Fibroblast of skin of right quadriceps (primary cell): ENCODE results near the gene MALRD1.

ENCODE experiments used
- DNase-seq: peaks from one replicate; pipeline ENCODE4 v3.0.0-alpha.2; 2013

Gene MALRD1

DNA sequence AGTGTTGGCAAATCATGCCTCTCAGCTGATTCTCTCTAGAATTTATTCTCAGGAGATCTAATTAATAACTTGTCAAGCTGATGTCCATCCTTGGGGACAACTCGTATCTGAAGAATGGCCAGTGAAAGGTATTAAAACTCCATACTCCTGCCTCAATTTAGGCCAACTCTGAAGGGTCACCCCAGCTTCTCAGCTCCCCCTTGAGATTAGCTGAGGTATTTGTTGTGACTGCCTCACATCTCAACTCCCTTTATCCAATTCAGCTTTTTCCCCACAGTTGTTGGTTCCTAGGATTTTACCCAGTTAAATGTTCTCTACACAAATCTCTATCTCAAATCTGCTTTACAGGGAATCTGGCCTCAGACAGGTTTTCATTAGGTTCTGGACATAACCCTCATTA is 182.4 kb downstream of the MALRD1 start:
- DNase-seq = no peak

DNA sequence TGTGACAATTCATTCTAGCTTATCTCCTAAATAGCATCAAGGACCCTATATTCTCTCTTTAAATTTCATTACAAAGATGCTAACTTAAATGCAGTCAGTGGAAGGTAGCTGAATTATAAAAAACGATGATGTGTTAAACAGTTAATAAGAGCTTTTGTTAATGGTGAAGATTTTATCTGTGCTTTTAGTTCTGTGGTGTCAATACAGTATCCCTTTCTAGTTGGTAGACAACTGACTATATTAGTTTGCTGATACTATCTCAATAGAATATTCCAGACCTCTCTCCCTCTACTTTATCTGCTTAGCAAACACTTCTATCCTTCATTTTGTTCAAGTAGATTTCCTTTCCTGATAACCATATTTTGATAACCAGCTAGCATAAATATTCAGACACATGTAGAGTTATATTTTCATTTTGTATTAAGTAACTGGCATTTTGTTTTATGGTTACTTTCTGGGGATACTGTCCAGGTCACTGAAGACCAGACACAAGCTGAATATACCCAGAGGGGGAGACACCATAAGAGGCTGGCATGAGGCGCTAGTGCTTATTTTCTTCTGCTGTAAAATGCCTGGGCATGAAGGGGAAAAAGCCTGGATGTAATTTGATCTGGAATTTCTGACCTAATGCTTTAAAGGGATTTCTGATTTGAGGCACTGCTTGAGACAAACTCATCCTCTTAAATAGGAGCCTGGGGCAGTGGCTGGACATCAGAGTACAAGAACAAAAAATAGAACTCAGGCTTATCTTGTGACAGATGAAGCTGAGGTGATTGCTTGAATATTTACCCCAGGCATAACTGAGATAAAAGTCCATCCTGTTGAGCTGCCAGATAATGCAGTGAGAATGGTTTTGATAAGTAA is 197.5 kb downstream of the MALRD1 start:
- DNase-seq = no peak

DNA sequence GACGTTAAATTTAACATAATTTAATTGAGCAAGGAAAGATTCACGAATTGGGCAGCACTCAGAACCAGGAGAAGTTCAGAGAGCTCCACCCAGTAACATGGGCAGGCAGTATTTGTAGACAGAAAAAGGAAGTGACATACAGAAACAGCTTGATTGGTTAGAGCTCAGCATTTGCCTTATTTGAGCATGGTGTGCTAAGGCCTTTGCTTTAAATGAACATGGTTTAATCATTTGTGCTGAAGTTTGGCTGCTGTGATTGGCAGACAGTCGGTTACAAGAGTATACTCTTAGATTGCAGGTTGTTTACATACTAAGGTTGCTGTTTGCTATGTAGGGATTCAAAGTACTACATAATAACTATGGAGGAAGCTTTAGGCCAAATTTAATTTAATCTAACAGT is 199.2 kb downstream of the MALRD1 start:
- no peak for DNase-seq

DNA sequence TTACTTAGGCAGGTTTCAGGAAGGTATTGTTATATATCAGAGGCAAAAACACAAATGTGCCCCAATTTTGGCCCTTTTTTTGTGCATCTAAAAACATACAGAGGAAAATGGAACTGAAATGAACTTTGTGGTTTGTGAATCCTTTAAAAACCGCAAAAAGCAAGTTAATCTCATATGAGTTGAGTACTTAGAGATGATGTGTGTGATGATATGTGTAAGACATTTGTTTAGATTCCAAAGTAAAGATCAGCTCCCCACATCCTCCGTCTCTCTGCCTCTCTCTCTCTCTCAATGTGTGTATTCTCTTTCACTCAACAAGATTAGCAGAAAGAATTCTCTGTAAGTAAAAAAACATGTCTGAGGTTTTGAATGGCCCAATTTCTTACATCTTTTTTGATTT is 201.9 kb downstream of the MALRD1 start:
- peak; percentile 63 for DNase-seq

DNA sequence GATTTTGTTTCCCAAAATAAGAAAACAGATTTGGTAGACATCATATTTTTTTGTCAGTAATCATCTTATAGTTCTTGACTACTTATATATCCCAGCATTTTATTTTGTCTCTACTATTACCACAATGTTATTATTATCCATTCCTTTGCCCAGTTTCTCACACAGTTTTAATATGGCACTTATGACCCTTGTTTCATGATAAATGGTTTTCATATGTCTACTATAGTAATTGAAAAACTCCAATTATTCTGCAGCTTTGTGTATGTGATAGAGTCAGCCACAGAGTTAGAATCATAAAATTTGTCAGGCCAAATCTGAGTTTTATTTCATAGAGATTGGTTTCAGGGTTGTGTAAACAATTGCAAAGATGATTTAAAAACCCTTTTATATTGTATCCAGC is 203.9 kb downstream of the MALRD1 start:
- DNase-seq = peak; percentile 2

DNA sequence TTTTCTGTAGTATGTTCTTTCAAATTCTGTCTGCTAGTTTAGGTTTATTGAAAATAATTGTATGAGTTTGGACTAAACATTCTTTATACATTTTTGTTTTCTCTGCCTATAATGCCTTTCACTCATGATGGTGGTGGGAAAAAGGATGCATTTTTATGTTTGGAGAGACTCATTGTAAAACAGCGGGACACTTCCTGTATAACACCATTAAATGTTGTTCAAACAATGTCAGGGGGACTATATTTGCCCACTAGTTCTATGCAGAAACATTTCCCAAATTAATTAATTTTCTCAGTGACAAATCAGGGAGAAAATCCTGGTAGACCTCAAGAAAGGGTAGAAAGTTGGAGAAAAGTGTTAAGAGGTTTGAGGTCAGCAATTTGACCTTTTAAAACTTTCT is 207.7 kb downstream of the MALRD1 start:
- no peak for DNase-seq

DNA sequence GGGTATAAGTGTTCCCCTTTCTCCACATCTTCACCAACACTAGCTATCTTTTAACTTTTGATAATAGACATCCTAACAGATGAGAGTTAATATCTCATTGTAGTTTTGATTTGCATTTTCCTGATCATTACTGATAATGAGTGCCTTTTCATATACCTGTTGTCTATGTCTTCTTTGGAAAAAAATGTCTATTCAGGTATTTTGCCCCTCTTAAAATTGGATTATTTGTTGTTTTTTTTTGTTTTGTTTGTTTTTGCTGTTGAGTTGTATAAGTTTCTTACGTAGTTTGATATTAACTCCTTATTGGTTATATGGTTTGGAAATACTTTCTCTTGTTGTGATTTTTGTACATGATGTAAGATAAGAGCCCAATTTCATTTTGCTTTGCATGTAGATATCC is 214.7 kb downstream of the MALRD1 start:
- DNase-seq = no peak

DNA sequence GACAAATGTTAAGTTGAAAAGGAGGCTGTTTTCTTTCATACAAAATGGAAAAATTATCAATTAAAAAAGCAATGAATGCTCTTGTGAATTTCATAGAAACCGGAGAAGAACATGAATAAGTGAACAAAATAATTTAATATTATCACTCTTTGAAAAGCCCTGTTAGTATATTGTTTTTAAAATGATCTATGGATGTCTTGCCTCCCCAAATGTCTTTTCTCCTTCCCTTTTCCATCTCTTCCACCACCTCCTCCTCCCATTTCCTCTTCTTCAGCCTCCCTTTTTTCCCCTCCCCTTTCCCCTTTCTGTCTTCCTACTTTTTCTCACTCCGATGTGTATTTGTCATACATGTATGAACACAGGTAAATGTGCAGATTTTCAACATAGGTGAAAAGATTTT is 234.7 kb downstream of the MALRD1 start:
- DNase-seq = no peak

DNA sequence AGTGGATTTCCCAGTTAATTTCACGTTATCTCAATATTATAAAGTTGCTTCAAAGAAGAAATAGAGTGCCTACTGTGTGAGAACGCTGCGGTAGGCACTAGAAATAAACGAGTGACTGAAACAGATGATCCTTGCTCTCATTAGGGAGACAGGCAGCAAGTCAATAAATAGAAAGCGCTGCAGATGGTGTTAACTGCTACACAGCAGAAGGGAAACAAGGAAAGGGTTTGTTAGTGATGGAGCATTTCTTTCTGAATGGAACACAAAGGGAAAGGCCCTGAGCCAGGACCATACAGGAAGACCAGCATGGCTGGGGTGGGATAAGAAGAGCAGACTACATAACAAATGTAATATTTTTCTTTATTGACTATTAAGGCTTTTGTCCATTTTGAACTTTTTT is 235.2 kb downstream of the MALRD1 start:
- DNase-seq = no peak

DNA sequence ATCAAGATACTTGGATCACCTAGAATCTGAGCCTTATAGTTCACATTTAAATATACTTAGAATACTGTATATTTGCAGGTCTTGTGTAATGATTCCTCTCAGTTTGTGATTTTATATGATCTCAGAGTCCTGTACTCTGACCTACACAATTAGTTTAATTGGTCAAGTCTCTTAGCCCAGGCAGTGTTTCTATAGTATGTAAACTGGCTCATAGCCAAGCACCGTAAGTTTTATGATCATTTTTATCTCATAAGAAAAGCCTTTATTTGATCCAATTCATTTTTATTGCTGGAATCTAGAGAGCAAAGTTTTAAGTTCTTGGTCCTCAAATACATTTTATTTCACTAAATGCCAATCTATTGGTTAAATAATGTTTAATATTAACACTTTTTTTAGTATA is 242.2 kb downstream of the MALRD1 start:
- no peak for DNase-seq

DNA sequence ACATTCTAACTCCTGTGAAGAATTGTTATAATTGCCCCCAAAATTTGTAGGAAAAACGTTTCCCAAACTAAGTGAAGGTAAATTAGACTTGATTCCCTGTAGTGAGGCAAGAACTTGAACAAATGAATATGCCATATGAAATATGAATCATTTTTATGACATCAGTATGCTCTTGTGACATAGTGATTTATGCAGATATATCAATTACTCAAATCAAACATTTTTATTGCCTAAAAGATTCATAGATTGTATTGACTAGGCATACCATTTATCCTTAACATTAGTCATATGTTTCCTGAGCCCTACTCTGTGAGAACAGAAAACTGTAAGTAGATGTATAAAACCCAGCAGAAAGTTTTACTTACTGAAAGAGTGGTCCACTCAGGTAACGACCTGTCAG is 245.6 kb downstream of the MALRD1 start:
- DNase-seq = no peak

DNA sequence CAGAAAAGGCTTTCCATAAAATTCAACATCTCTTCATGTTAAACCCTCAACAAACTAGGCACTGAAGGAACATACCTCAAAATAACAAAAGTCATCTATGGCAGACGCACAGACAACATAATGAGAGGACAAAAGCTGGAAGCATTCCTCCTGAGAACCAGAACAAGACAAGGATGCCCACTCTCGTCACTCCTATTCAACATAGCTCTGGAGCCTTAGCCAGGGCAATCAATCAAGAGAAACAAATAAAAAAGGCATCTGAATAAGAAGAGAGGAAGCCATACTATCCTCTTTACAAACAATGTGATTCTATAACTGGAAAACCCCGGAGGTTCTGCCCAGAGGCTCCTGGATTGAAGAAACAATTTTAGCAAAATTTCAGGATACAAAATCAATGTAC is 251.0 kb downstream of the MALRD1 start:
- no peak for DNase-seq

DNA sequence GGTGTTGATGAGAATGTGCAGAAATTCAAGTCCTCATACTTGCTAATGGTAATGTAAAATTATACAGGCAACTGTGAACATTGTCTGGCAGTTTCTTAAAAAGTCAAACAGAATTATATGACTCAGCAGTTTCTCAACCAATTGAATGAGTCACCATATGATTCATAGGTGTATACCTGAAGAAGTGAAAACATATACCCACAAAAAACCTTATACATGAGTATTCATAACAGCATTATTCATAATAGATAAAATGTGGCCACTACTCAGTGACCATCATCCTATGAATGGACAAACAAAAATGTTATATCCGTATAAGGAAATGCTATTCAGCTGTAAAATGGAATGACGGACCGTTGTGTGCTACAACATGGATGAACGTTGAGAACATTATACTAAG is 253.5 kb downstream of the MALRD1 start:
- peak; percentile 64 for DNase-seq

DNA sequence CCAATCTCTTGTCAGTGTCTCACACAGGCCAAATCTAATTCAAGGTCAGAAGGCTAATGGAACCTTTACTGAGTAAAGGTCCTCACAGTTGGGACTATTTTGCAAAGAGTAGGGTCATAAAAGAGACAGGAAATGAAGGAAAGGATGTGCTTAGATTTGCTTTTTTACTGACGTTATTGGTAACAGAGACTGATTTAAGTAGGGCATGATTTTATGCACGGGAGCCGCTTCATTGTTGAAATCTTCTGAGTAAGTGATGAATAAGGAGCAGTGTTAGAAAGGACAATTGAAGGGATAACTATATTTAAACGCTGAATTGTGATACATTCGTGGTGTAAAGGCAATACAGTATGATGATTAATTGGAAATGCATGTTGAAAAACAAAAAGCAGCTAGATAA is 261.5 kb downstream of the MALRD1 start:
- DNase-seq = no peak

DNA sequence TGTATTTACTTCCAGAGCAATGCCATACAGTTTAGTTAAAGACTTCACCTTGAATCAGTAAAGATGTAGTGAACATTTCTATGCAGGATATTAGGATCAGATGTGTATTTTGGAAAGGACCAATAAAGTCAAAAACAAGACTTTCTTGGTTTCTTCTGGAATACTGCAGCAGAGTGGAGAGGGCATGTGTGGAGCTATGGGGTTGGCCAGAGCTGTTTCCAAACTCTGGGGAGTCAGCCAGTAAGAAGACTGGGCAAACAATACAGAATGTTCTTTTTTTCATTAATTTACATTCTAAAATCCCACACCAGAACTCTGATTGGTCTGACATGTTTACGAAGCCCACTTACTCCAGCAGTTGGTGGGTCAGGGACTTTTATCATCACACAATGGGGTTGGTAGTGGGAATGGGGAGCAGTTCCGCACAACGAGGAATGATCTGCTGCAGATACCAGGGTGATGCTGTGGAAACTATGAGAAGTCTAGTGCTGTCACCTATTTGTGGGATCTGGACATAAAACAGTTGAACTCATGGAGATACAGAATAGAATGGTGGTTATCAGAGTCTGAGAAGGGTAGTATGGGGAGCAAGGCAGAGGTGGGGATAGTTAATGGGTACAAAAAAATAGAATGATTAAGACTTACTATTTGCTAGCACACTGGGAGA is 267.7 kb downstream of the MALRD1 start:
- no peak for DNase-seq

DNA sequence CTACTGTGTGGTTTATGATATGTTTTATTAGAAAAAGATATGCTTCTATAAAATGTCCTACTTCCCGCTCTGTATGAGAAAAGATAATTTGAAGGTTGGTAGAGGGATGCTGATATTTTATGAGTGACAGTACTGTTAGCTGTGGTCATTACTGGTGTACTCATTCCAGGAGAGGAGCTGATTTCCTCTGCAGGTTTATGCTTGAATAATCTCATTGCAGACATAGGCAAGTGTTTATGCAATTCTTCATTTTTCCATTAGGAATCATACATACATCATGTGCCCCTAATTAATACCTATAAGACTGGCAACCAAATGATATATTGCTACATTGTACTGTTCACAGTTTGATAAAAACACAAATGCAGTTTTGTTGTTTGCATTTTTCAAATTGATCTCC is 269.4 kb downstream of the MALRD1 start:
- no peak for DNase-seq

DNA sequence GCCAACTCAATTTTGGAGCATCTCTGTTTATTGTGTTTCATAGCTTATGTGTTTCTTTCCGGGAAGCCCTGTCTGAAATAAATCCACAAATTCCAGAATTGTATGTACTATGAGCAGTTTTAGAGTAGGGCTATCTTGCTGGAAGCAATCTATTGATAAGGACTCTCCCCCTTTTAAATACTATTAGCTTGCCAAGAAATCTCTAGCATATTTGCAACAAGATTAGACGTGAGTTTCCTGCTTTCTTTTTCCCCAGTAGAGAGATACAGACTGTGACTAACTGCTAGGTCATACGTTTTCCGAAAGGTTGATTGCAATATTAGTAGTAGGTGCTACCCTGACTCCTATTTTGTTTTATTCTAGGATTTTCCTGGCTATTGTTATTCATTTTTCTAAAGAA is 277.0 kb downstream of the MALRD1 start:
- DNase-seq = no peak

DNA sequence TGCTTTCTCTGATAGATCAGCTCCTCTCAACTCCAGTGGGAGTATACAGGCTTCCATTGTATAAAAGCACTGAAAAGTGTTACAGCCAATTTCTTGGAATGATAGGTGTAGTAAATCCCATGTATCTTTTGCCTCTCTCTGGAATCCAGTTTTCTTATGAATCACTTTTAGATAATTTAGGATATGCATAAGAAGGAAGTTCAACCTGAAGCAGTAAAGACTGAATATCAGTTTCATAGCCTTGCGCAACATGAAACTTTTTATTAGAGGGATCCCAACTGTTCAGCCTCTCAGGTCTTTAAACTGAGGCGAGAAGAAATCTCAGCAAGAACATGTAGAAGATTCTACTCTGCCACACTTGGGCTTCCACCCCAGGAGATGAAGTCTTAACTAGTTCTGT is 280.0 kb downstream of the MALRD1 start:
- DNase-seq = no peak

DNA sequence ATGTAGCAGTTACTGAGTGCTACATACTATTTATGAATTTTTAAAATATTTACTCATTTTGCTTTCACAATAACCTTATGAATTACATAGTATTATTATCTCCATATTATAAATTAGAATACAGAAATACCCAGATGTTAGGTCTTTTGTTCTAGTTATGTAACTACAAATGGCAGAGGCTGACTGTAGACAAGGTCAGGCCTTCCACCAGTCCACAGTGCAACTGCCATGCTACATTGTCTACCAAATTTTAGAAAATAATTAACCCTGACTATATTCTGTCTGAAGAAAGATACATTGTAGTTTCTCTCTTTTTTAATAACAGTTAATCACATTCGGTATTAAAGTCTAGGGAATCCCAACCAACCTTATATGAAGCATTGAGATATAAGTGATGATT is 280.9 kb downstream of the MALRD1 start:
- no peak for DNase-seq

DNA sequence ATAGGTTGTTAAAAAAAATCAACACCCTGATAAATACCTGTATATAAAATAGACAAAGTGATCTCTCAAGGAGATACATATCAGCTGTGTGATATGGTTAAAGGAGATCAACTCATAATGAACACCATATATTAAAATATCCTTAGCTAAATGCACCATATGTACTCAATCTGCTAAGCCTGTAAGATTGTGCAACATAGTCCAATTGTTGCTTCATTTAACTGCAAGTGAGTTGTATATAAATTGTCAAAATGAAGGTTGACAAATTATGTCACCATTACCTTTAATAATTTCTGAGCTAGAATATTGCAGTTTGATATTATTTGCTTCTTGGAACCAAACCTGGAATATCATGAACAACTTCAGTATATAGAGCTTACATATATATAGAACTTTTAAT is 283.7 kb downstream of the MALRD1 start:
- DNase-seq = no peak

DNA sequence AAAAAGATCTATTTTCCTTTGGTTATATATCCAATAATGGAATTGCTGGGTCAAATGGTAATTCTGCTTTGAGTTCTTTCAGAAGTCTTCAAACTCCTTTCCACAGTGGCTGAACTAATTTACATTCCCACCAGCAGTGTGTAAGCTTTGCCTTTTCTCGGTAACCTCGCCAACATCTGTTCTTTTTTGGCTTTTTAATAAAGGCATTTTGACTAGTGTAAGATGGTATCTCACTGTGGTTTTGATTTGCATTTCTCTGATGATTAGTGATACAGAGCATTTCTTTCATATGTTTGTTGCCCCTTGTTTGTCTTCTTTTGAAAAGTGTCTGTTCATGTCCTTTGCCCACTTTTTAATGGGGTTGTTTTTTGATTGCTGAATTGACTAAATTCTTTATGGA is 285.0 kb downstream of the MALRD1 start:
- DNase-seq = no peak

DNA sequence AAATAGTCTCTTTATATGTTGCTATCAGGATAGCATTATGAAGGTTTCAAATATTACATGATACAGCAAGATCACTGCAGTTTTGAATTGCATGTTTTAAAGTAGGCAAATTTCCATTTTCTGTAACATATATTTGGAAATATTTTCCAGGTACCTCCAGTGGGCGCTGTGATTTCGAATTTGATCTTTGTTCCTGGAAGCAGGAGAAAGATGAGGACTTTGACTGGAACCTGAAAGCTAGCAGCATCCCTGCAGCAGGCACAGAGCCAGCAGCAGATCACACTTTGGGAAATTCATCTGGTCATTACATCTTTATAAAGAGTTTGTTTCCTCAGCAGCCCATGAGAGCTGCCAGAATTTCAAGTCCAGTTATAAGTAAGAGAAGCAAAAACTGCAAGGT is 299.0 kb downstream of the MALRD1 start:
- DNase-seq = no peak

DNA sequence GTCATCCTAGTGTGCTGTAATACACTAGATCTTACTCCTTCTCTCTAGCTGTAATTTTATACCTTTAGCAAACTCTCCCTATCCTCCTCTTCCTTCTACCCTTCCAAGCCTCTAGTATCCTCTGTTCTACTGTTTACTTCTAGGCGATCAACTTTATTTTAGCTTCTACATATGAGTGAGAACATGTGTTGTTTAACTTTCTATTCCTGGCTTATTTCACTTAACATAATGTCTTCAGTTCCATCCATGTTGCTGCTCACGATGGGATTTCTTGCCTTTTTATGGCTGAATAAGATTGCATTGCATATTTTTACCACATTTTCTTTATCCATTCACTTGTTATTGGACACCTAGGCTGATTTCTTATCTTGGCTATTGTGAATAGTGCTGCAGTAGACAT is 318.6 kb downstream of the MALRD1 start:
- no peak for DNase-seq

DNA sequence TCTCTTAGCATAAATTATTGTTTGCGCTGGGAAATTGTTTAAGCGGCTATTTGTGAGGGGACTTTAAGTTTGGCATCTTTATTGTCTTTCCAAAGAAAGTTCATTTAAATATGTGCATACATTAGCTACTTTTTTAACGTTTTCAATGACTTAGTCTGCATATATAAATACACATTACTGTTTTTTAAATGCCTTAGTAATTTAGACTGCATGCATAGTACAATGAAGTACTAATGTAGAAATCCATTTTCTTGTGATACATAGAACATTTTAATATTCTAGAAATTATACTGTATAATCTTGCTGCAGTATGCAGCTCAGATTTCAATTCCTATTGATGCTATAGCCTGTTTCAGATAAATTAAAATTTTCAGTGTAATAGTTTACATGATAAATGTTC is 325.4 kb downstream of the MALRD1 start:
- DNase-seq = no peak
